ENCODE data around the gene CPTP. TPM values are rescaled to one million over a fixed set of nuclear protein-coding genes. Genes with fewer than 3 reads are reported as not detected.
"Not testable (repeated sequence)": the region's sequence is repeated elsewhere in the genome, so short reads cannot be mapped to it uniquely, and the experiment has no call there.

CPTP gene
- polyA plus RNA-seq, 1 experiment: 7.1 TPM

DNA sequence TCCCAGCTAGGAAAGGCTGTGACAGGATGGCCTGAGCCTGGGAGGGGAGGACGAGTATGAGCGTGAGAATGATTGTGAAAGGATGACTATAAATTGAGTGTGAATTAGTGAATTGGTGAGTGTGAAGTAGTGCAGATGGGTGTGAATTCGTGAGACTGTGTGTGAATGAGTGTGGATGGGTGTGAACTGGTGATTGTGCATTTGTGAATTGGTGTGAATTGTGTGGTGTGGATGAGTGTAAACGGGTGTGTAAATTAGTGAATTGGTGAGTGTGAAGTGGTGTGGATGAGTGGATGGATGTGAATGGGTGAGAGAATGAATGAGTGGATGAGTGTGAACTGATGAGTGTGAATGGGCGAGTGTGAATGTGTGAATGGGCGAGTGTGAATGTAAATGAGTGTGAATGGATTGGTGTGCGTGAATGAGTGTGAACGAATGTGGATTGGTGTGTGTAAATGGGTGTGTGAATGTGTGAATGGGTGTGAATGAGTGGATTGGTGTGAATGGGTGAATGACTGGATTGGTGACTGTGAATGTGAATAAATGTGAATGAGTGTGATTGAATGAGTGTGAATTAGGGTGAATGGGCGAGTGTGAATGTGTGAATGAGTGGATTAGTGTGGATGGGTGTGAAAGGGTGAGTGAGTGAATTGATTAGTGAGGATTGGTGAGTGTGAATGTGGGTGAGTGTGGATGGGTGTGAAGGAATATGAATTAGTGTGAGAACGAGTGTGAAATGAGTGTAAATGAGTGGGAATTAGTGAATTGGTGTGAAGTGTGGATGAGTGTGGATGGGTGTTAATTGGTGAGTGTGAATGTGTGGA lies 41.5 kb downstream of the CPTP start:
- Histone ChIP-seq H3K27ac (ENCODE audit: low read depth, low read length) (no peak overlapping the region), H3K27me3 (ENCODE audit: control insufficient read depth, insufficient read depth, low read length) (no peaks in the 10 kb centered on the region), H3K4me3 (ENCODE audit: low read depth, low read length) (no peak overlapping the region), H3K9me3 (ENCODE audit: control insufficient read depth, insufficient read depth, low read length) (no peaks in the 10 kb centered on the region; the same call in 1 of the 2 replicates)
- no peak for DNase-seq (ENCODE audit: low read depth, low spot score)
- ChIA-PET POLR2A (no interaction called here), CTCF (interaction anchor here (0.8 kb wide), 1 partner anchor 8 kb away, joined by 3 read pairs; no protein-coding TSS in a partner anchor)
- TF ChIP-seq, protein P1, sequence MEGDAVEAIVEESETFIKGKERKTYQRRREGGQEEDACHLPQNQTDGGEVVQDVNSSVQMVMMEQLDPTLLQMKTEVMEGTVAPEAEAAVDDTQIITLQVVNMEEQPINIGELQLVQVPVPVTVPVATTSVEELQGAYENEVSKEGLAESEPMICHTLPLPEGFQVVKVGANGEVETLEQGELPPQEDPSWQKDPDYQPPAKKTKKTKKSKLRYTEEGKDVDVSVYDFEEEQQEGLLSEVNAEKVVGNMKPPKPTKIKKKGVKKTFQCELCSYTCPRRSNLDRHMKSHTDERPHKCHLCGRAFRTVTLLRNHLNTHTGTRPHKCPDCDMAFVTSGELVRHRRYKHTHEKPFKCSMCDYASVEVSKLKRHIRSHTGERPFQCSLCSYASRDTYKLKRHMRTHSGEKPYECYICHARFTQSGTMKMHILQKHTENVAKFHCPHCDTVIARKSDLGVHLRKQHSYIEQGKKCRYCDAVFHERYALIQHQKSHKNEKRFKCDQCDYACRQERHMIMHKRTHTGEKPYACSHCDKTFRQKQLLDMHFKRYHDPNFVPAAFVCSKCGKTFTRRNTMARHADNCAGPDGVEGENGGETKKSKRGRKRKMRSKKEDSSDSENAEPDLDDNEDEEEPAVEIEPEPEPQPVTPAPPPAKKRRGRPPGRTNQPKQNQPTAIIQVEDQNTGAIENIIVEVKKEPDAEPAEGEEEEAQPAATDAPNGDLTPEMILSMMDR (IDR thresholded peaks at IDR 0.05; ENCODE audit: low read depth, low read length): no peak

DNA sequence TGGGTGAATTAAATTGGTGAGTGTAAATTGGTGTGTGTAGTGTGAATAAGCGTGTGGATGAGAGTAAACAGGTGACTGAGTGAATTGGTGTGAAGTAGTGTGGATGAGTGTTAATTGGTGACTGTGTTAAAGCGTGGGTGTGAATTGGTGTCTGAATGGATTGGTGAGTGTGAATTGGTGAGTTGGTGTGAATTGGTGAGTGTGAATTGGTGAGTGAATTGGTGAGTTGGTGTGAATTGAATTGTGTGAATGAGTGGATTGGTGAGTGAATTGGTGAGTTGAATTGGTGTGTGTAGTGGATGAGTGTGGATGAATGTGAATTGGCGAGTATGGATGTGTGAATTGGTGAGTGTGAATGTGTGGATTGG lies 42.1 kb downstream of the CPTP start:
- no peak for DNase-seq (ENCODE audit: low read depth, low spot score)
- H3K27me3 ChIP-seq (ENCODE audit: control insufficient read depth, insufficient read depth, low read length): no peaks in the 10 kb centered on the region
- ChIA-PET CTCF (no interaction called here), POLR2A (no interaction called here)
- no peak overlapping the region for H3K4me3 ChIP-seq (ENCODE audit: low read depth, low read length)
- H3K9me3 ChIP-seq (ENCODE audit: control insufficient read depth, insufficient read depth, low read length): no peaks in the 10 kb centered on the region
- TF ChIP-seq, protein P1 (IDR thresholded peaks at IDR 0.05; ENCODE audit: low read depth, low read length): no peak
- H3K27ac ChIP-seq (ENCODE audit: low read depth, low read length): no peak overlapping the region

DNA sequence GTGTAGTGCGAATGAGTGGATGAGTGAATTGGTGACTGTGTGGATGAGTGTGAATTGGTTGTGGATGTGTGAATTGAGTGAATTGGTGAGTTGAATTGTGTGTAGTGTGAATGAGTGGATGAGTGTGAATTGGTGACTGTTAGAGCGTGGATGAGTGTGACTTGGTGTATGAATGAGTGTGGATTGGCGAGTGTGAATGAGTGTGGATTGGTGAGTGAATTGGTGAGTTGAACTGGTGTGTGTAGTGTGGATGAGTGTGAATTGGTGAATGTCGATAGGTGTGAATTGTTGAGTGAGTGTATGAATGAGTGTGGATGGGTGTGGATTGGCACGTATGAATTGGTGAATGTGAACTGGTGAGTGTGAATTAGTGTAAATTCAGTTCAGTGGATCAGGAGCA lies 42.7 kb downstream of the CPTP start:
- ChIA-PET CTCF (no interaction called here), POLR2A (interaction anchor here (0.6 kb wide), 1 partner anchor 34 kb away, joined by 3 read pairs; no protein-coding TSS in a partner anchor)
- TF ChIP-seq, protein P1 (IDR thresholded peaks at IDR 0.05; ENCODE audit: low read depth, low read length): no peak
- Histone ChIP-seq H3K9me3 (ENCODE audit: control insufficient read depth, insufficient read depth, low read length) (no peaks in the 10 kb centered on the region; the same call in 1 of the 2 replicates), H3K4me3 (ENCODE audit: low read depth, low read length) (no peak overlapping the region), H3K27me3 (ENCODE audit: control insufficient read depth, insufficient read depth, low read length) (no peaks in the 10 kb centered on the region), H3K27ac (ENCODE audit: low read depth, low read length) (no peak overlapping the region)
- DNase-seq (ENCODE audit: low read depth, low spot score): no peak

DNA sequence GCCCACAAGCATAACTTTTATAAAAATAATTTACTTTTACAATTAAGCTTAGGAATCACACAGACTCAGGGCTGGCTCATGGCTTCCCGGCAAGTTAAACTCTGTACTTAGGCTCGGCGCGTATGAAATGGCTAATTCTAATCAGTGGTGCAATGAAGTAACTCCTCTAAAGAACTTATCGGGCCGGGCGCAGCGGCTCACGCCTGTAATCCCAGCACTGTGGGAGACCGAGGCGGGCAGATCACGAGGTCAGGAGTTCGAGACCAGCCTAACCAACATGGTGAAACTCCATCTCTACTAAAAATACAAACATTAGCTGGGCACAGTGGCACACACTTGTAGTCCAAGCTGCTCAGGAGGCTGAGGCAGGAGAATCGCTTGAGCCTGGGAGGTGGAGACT lies 45.5 kb downstream of the CPTP start:
- H3K9me3 ChIP-seq (ENCODE audit: control insufficient read depth, insufficient read depth, low read length); H3K27me3 ChIP-seq (ENCODE audit: control insufficient read depth, insufficient read depth, low read length); POLR2A ChIA-PET; H3K4me3 ChIP-seq (ENCODE audit: low read depth, low read length); DNase-seq (ENCODE audit: low read depth, low spot score); H3K27ac ChIP-seq (ENCODE audit: low read depth, low read length); CTCF ChIA-PET: not testable (repeated sequence)

DNA sequence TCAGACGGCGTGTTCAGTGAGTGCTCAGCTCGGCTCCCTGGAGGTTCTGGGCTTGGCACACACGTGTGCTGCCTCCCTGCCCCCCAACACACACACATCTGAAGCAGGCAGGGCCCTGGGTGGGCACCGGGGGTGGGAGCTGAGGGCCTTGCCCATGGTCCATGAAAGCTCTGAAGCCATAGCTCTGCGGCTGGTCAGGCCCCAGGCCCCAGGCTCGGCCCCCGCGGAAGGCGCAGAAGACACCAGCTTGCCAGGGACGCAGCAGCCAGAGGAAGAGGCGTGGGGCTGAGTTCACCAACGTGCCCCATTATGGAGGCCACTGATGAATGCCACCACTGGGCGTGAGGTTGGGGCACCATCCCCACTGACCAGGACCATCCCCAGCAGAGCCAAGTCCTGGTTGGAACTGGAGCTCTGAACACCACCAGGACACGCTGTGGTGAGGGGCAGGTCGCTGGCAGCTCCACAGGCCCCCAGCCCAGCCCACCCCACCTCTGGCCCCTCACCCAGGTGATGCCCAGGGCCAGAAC lies 46.2 kb downstream of the CPTP start:
- DNase-seq (ENCODE audit: low read depth, low spot score): no peak

More for the DNA sequence above, 46.2 kb downstream of the CPTP start:
- Histone ChIP-seq H3K9me3 (ENCODE audit: control insufficient read depth, insufficient read depth, low read length) (peaks cover 4% of the 10 kb centered on the region; the same call in 1 of the 2 replicates), H3K27me3 (ENCODE audit: control insufficient read depth, insufficient read depth, low read length) (no peaks in the 10 kb centered on the region), H3K27ac (ENCODE audit: low read depth, low read length) (no peak overlapping the region), H3K4me3 (ENCODE audit: low read depth, low read length) (no peak overlapping the region)
- ChIA-PET POLR2A (interaction anchor here (0.7 to 1.8 kb wide), 6 partner anchors 9 to 71 kb away, joined by 3 to 6 read pairs (median 3); no protein-coding TSS in a partner anchor), CTCF (interaction anchor here (1.1 kb wide), 2 partner anchors 20 to 36 kb away, joined by 4 read pairs; no protein-coding TSS in a partner anchor)
- TF ChIP-seq, protein P1 (IDR thresholded peaks at IDR 0.05; ENCODE audit: low read depth, low read length): no peak

All from AG04450 (cell line).